HG03039 (cell line): Measurements from ENCODE around the gene SLC35E2B.
"Not testable (repeated sequence)": the region's sequence is repeated elsewhere in the genome, so short reads cannot be mapped to it uniquely, and the experiment has no call there.

Experiments used
- ATAC-seq: cut with Tn5 transposase; IDR thresholded peaks from one replicate; pipeline ENCODE4 v1.9.1; 2021; ENCODE audit warnings: mild to moderate bottlenecking, moderate library complexity; ENCODE audit not compliant: unreplicated experiment

Gene SLC35E2B

GRCh38 chr1:1677718-1678580 is 14.6 kb downstream of the SLC35E2B start:
- ATAC-seq, result no peak

GRCh38 chr1:1676087-1676486 is 16.5 kb downstream of the SLC35E2B start:
- not testable (repeated sequence) for ATAC-seq

- not testable (repeated sequence) for ATAC-seq
Observed at GRCh38 chr1:1675218-1675617, 17.4 kb downstream of the SLC35E2B start.

GRCh38 chr1:1674806-1675205 is 17.8 kb downstream of the SLC35E2B start:
- not testable (repeated sequence) for ATAC-seq

- ATAC-seq, result no peak
Observed at GRCh38 chr1:1672181-1672965, 20.2 kb downstream of the SLC35E2B start.

- ATAC-seq, result no peak
Observed at GRCh38 chr1:1671365-1672119, 21.1 kb downstream of the SLC35E2B start.

- no peak for ATAC-seq
Observed at GRCh38 chr1:1670866-1671265, 21.7 kb downstream of the SLC35E2B start.

GRCh38 chr1:1669468-1670440 is 22.8 kb downstream of the SLC35E2B start:
- ATAC-seq, result no peak

- no peak for ATAC-seq
Observed at GRCh38 chr1:1666526-1666925, 26.1 kb downstream of the SLC35E2B start.

GRCh38 chr1:1665815-1666251 is 26.8 kb downstream of the SLC35E2B start:
- no peak for ATAC-seq

- no peak for ATAC-seq
Observed at GRCh38 chr1:1664941-1665814, 27.4 kb downstream of the SLC35E2B start.

GRCh38 chr1:1664318-1664717 is 28.3 kb downstream of the SLC35E2B start:
- ATAC-seq, result not testable (repeated sequence)

GRCh38 chr1:1662830-1663560 is 29.6 kb downstream of the SLC35E2B start:
- not testable (repeated sequence) for ATAC-seq

- not testable (repeated sequence) for ATAC-seq
Observed at GRCh38 chr1:1662392-1662791, 30.2 kb downstream of the SLC35E2B start.

- ATAC-seq, result peak; percentile 76
Observed at GRCh38 chr1:1658583-1659549, 33.7 kb downstream of the SLC35E2B start, which contains the start of gene CDK11B. TSS of gene CDK11B (minus strand) at chr1:1659004. CDS start at chr1:1657485, 1,519 bp downstream.

GRCh38 chr1:1648265-1648664 is 44.3 kb downstream of the SLC35E2B start:
- not testable (repeated sequence) for ATAC-seq
